GM12878 (cell line): Measurements from ENCODE around the gene P2RX4. TPM values are rescaled to one million over a fixed set of nuclear protein-coding genes. Genes with fewer than 3 reads are reported as not detected.

Experiments
- ATAC-seq: fragments of 200-7000 bp; cut with Tn5 transposase; 3 replicates; pipeline ENCODE4 v1.9.1; 2020; ENCODE audit warnings: mild to moderate bottlenecking, moderate library complexity
- BruUV-seq: library from RNA; stranded (reverse); fragments of 400-500 nt; replicated peaks from 2 replicates; lab custom pipeline; 2021; lab: Mats Ljungman, UMichigan
- CTCF ChIA-PET: fragments of 300-600 bp; sonication (Branson Sonifier 250); formaldehyde crosslinking; extraction: SDS; loops from one replicate; lab custom pipeline; 2021; ENCODE audit warnings: inconsistent platforms; lab: Yijun Ruan, JAX
- POLR2A ChIA-PET: fragments of 350-600 bp; formaldehyde crosslinking; extraction: SDS; loops from one replicate; lab custom pipeline; 2021; ENCODE audit warnings: inconsistent platforms; lab: Charles Lee
- RAD21 ChIA-PET: fragments of 300-600 bp; sonication (Branson Sonifier 250); formaldehyde crosslinking; loops from one replicate; lab custom pipeline; 2023; ENCODE audit warnings: antibody characterized with exemption; ENCODE audit not compliant: unreplicated experiment; lab: Charles Lee
- SMC1A ChIA-PET: fragments of 300-600 bp; sonication (Branson Sonifier 250); formaldehyde crosslinking; loops from one replicate; lab custom pipeline; 2023; ENCODE audit not compliant: unreplicated experiment, uncharacterized antibody; lab: Charles Lee
- DNase-seq: peaks from one replicate; pipeline ENCODE4 v3.0.0-alpha.2; 2011; ENCODE audit warnings: low read depth, low spot score
- FAIRE-seq: peaks from 3 replicates; lab custom pipeline; 2011; peaks lifted over from hg19 to GRCh38; lab: Jason Lieb, UNC
- H2AFZ ChIP-seq: 2 replicates; pipeline ENCODE4 v1.6.0; 2011; ENCODE audit warnings: low read depth, low read length, control low read depth; ENCODE audit not compliant: control insufficient read depth
- H3K27ac ChIP-seq: 2 replicates; pipeline ENCODE4 v1.5.1; 2011; ENCODE audit warnings: control low read depth; ENCODE audit not compliant: control insufficient read depth, insufficient read depth
- H3K27me3 ChIP-seq, 2 experiments: replicated peaks in 1 of 2; 2 replicates each; pipeline versions ENCODE4 v1.6.0 to v1.6.1; 2011; ENCODE audit warnings: low read length in 1 of 2; ENCODE audit not compliant: control insufficient read depth in 2 of 2, insufficient read depth in 2 of 2
- H3K36me3 ChIP-seq, 2 experiments: 2 replicates each; pipeline ENCODE4 v1.5.1; 2011; ENCODE audit warnings: low read length in 1 of 2; ENCODE audit not compliant: control insufficient read depth in 2 of 2, insufficient read depth in 2 of 2
- H3K4me1 ChIP-seq: 2 replicates; pipeline ENCODE4 v1.6.1; 2011; ENCODE audit warnings: mild to moderate bottlenecking, low read length, moderate library complexity, mixed read lengths; ENCODE audit not compliant: control insufficient read depth, insufficient read depth
- H3K4me2 ChIP-seq: 2 replicates; pipeline ENCODE4 v1.6.0; 2011; ENCODE audit warnings: control low read depth; ENCODE audit not compliant: control insufficient read depth, insufficient read depth
- H3K4me3 ChIP-seq: fragments of 200-600 bp; sonication (generic); 2 replicates; pipeline ENCODE4 v1.5.1; 2016
- H3K79me2 ChIP-seq: 2 replicates; pipeline ENCODE4 v1.6.0; 2011; ENCODE audit warnings: low read length; ENCODE audit not compliant: control insufficient read depth, insufficient read depth
- H3K9ac ChIP-seq: 2 replicates; pipeline ENCODE4 v1.8.0; 2011; ENCODE audit warnings: low read length, control low read depth, mixed read lengths; ENCODE audit not compliant: control insufficient read depth, insufficient read depth
- H3K9me3 ChIP-seq: replicated peaks from 3 replicates; pipeline ENCODE4 v1.5.1; 2011; ENCODE audit warnings: mild to moderate bottlenecking, low read length; ENCODE audit not compliant: control insufficient read depth, insufficient read depth
- H4K20me1 ChIP-seq: 2 replicates; pipeline ENCODE4 v1.6.0; 2011; ENCODE audit not compliant: control insufficient read depth, insufficient read depth
- BCLAF1 ChIP-seq: fragments of 450-650 bp; IDR thresholded peaks from 2 replicates; pipeline ENCODE4 v1.6.1; 2017; ENCODE audit warnings: antibody characterized with exemption, mild to moderate bottlenecking, moderate library complexity
- BHLHE40 ChIP-seq, 2 experiments: fragments of 450-650 bp in 1 of 2; IDR thresholded peaks; 2 replicates each; pipeline ENCODE4 v1.6.1; 2011 to 2017; ENCODE audit warnings: low read depth in 2 of 2, borderline replicate concordance in 1 of 2, improper control_type of control experiment in 1 of 2, low read length in 1 of 2, mild to moderate bottlenecking in 1 of 2
- CEBPB ChIP-seq, 2 experiments: fragments of 150-350 bp in 1 of 2; IDR thresholded peaks; 2 replicates each; pipeline ENCODE4 v1.6.1; 2012 to 2014; ENCODE audit warnings: low read depth in 2 of 2, low read length in 2 of 2, borderline replicate concordance in 1 of 2, inconsistent platforms in 1 of 2
- HDAC6 ChIP-seq: fragments of 200-600 bp; sonication (generic); IDR thresholded peaks from one replicate; pipeline ENCODE4 v1.8.0; 2017; ENCODE audit warnings: antibody characterized with exemption; ENCODE audit not compliant: unreplicated experiment
- LARP7 ChIP-seq: fragments of 450-650 bp; IDR thresholded peaks from 2 replicates; pipeline ENCODE4 v1.6.1; 2017; ENCODE audit warnings: mild to moderate bottlenecking
- NKRF ChIP-seq: fragments of 450-650 bp; conservative IDR thresholded peaks from 2 replicates; pipeline ENCODE4 v1.6.1; 2017; ENCODE audit warnings: mild to moderate bottlenecking, moderate library complexity
- POLR2AphosphoS2 ChIP-seq: IDR thresholded peaks from 2 replicates; pipeline ENCODE4 v1.6.1; 2011; ENCODE audit warnings: low read depth, mild to moderate bottlenecking, low read length, improper control_type of control experiment, moderate library complexity
- SRF ChIP-seq, 2 experiments: IDR thresholded peaks; 2 replicates each; pipeline ENCODE4 v1.6.1; 2011; ENCODE audit warnings: low read depth in 2 of 2, low read length in 2 of 2, mild to moderate bottlenecking in 1 of 2, moderate library complexity in 1 of 2
- ZBTB11 ChIP-seq: fragments of 450-650 bp; formaldehyde crosslinking; IDR thresholded peaks from 2 replicates; pipeline ENCODE4 v1.5.0; 2022; ENCODE audit warnings: mild to moderate bottlenecking, missing genetic modification characterization
- ZNF207 ChIP-seq: fragments of 450-650 bp; IDR thresholded peaks from 2 replicates; pipeline ENCODE4 v1.6.1; 2014; ENCODE audit warnings: antibody characterized with exemption, mild to moderate bottlenecking, borderline replicate concordance
- ZNF687 ChIP-seq: fragments of 450-650 bp; IDR thresholded peaks from 2 replicates; pipeline ENCODE4 v1.6.1; 2017; ENCODE audit warnings: mild to moderate bottlenecking, moderate library complexity
- WGBS: methylation state at CpG from one replicate; pipeline ENCODE4 v1.1.6; 2016; ENCODE audit warnings: low lambda C conversion rate; ENCODE audit not compliant: insufficient replicate concordance, insufficient coverage; ENCODE audit errors: missing lambda C conversion rate; 5-methylcytosine and 5-hydroxymethylcytosine counted together
- in situ Hi-C: fragments of 300-500 bp; cut with MboI; formaldehyde crosslinking; loops from 9 replicates; pipeline ENCODE4 v1.14.3; 2018; ENCODE audit warnings: mixed read lengths
- intact Hi-C: fragments of 100-400 bp; cut with micrococcal nuclease; formaldehyde crosslinking; loops from one replicate; pipeline ENCODE4 v1.14.2; 2022; ENCODE audit not compliant: unreplicated experiment
- polyA plus RNA-seq, 11 experiments: library from polyadenylated mRNA; depleted of rRNA in 4 of 11; unstranded in 6 of 11; stranded (reverse) in 5 of 11; fragments of >200 nt; fragmentation: Nextera tagmentation in 4 of 11; fragmentation: Illumina TruSeq in 1 of 11; extraction: Ambion mirVana in 4 of 11; extraction: Trizol in 1 of 11; gene quantifications; 1 replicate in 1 of 11; 2 replicates in 10 of 11; pipeline versions ENCODE4 v1.2.1 to v1.2.3, GENCODE V29; 2011 to 2016; ENCODE audit warnings: inconsistent platforms in 2 of 11, missing spikeins in 2 of 11, low read depth in 1 of 11
- total RNA-seq, 4 experiments: library from RNA; depleted of rRNA in 3 of 4; stranded (reverse); fragments of >200 nt in 3 of 4; fragmentation: Illumina TruSeq in 1 of 4; extraction: Trizol in 1 of 4; gene quantifications; 2 replicates each; pipeline versions ENCODE4 v1.2.1 to v1.2.3, GENCODE V29; 2013 to 2021

Gene P2RX4
- total and polyA plus RNA-seq, 10 of the 15 experiments (the other 5 are each of a cell fraction or from before 2014, with no cell fraction given): 9.0 to 43.4 (median 20.5) TPM

- Histone ChIP-seq H4K20me1 (no peaks in the 10 kb centered on the region), H3K27me3 (no peaks in the 10 kb centered on the region), H2AFZ (no peak overlapping the region), H3K4me2 (no peak overlapping the region), H3K79me2 (no peaks in the 10 kb centered on the region), H3K4me1 (peaks cover 5% of the 10 kb centered on the region), H3K4me3 (no peak overlapping the region), H3K27ac (no peak overlapping the region), H3K36me3 (peaks cover 5 to 12% of the 10 kb centered on the region in 2 experiments), H3K9ac (no peak overlapping the region), H3K9me3 (no peaks in the 10 kb centered on the region)
- BruUV-seq: no TSS peak
- no peak for FAIRE-seq
- ChIA-PET SMC1A (interaction anchor here (1.0 kb wide), 1 partner anchor 27 kb away, joined by 3 read pairs; no protein-coding TSS in a partner anchor), POLR2A (interaction anchor here (0.6 kb wide), 1 partner anchor 303 kb away, joined by 3 read pairs; no protein-coding TSS in a partner anchor), RAD21 (no interaction called here), CTCF (no interaction called here)
- 100% methylated on average over 6 of the region's 6 CpGs for WGBS
- no peak for ATAC-seq
- intact Hi-C loops (no loop called here), in situ Hi-C loops (no loop called here)
- no peak for DNase-seq
- TF ChIP-seq POLR2AphosphoS2: no peak
- TF ChIP-seq ZNF207: no peak
- no peak for TF ChIP-seq LARP7
- TF ChIP-seq ZNF687: no peak
- no peak for TF ChIP-seq BCLAF1
- TF ChIP-seq BHLHE40 (IDR thresholded peaks at IDR 0.05; ENCODE audit: borderline replicate concordance in 1 of 2, low read depth in 2 of 2, low read length in 1 of 2): no peak
- TF ChIP-seq NKRF: no peak
- TF ChIP-seq CEBPB (IDR thresholded peaks at IDR 0.05; ENCODE audit: borderline replicate concordance in 1 of 2, low read depth in 2 of 2, low read length in 2 of 2): no peak
- TF ChIP-seq ZBTB11 (CRISPR knock-in tag): no peak
- no peak for TF ChIP-seq HDAC6
- TF ChIP-seq SRF (IDR thresholded peaks at IDR 0.05; ENCODE audit: low read depth in 2 of 2, low read length in 2 of 2): no peak
Observed at GRCh38 chr12:121261398-121261797, 51.5 kb downstream of the P2RX4 start.
